Activated CD8-positive, alpha-beta memory T cell treated with anti-CD3 and anti-CD28 coated beads for 1 hour (primary cell): ENCODE data around the gene RTP2.

Experiments used
- DNase-seq, 2 donors: peaks; one replicate each; pipeline ENCODE4 v3.0.0-alpha.2; 2020; ENCODE audit warnings: low read depth in 1 of 2; ENCODE audit errors: extremely low read depth in 1 of 2

RTP2 gene, protein sequence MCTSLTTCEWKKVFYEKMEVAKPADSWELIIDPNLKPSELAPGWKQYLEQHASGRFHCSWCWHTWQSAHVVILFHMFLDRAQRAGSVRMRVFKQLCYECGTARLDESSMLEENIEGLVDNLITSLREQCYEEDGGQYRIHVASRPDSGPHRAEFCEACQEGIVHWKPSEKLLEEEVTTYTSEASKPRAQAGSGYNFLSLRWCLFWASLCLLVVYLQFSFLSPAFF

DNA sequence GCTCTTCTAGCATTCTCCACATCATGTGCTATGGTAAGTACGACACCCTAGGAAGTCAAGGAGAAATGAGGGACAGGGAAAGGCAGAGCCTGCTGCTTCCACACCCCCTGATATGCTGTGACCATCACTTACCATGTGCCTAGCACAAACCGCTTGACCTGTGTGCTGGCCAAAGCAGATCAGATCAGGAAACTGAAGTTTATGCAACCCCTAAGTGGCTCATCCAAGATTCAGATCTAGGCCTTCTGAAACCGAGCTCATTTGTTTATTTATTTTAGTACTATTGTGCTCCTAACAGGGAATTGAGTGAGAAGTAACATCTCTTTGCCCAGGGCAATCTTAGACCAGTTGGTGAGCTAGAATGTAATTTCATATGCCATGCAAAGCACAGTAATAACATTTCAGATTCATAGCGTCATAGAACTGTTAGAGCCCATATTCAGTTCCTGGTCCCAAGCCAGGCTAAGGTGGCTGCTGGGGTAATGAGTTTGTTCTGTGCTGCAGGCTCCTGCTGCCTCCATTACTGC, at the start of gene RTP2:
RTP2 (minus strand) TSS at position 51 of the 527 bp plus-strand sequence. CDS start 429 bp downstream, outside the sequence.
- DNase-seq: no peak

- no peak for DNase-seq
Observed at GRCh38 chr3:187750513-187751123, 48.3 kb upstream of the RTP2 start.

GRCh38 chr3:187750006-187750512, 47.7 kb upstream of the RTP2 start:
- no peak for DNase-seq

- DNase-seq: peak; percentile 63 to 82
Observed at GRCh38 chr3:187748050-187748481, 45.7 kb upstream of the RTP2 start.

DNA sequence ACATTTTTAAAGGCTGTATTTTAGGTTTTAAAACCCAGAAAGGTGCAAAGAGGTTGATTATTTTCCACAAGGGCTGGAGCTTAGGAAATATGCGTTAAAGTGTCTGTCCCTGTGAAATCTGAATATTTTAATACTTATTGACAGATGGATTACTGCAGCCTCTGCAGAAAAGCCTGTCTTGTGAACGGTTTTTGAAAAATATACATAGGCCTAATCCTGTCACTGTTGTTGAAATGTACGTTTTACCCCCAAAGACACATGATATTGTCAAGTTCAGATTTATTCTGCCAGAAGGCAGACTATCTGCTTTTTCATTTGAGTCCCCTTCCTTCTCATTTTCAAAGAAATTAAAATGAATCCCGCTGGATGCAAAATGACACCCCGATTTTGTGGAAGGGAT, 45.1 kb upstream of the RTP2 start:
- no peak for DNase-seq

GRCh38 chr3:187746442-187747281, 44.3 kb upstream of the RTP2 start:
- DNase-seq: no peak

DNA sequence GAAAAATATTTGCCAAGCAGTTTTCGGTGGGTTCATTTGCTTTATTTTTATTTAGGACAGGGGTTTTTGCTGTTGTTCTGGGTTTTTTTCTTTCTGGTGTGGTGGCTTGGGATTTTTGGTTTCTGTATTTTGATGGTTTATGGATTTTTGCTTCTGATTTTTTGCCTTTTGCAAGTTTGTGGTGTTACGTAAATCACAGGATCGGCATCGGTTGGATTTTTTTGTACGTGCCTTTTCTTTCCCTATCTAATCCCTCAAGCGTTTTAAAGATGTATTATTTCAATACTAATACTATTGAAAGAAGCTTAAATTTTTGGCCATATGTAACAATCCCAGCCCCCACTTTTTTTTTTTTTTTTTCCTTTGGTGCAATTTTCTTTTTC, 43.7 kb upstream of the RTP2 start:
- DNase-seq: no peak

DNA sequence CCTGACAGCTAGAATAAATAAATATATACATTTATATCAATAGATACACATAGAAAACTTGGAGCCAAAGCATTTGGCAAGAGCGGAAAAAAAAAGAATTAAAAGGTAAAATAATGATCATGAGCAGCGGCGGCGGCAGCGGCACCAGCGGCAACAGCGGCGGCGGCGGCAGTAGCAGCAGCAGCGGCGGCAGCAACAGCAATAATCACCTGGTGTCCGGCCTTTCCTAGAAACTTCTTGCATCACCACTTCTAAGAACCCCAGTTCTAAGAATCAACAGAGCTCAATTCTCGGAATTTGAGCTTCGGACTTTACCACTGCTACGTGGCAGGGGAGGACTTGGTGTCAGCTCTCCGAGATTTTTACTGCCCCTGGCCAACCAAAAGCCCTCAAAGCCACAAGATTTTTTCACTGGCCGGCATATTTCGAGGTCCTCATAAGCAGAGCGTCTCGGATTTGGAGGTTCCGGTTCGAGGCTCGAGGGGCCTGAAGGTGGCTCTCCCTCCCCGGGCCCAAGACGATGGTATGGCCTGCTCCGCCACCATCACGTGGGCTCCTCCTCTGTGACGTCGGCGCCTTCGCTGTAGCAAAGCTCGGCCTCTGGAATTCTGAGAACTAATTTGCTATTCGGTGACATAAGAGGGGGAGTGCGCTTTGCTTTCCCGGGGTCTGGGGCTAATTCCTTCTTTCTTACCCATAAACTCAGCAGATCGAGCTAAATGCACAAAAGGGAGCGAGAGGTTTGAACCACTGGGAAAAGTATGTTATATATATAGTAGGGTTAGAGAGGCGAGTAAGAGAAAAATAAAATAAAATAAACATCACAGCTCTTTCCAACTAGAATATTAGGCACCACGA, 43.1 kb upstream of the RTP2 start, which contains the start of gene BCL6:
BCL6 (minus strand) TSS at position 268 of the 858 bp plus-strand sequence. CDS start 11,775 bp downstream, outside the sequence.
- peak; percentile 64 to 79 for DNase-seq

DNA sequence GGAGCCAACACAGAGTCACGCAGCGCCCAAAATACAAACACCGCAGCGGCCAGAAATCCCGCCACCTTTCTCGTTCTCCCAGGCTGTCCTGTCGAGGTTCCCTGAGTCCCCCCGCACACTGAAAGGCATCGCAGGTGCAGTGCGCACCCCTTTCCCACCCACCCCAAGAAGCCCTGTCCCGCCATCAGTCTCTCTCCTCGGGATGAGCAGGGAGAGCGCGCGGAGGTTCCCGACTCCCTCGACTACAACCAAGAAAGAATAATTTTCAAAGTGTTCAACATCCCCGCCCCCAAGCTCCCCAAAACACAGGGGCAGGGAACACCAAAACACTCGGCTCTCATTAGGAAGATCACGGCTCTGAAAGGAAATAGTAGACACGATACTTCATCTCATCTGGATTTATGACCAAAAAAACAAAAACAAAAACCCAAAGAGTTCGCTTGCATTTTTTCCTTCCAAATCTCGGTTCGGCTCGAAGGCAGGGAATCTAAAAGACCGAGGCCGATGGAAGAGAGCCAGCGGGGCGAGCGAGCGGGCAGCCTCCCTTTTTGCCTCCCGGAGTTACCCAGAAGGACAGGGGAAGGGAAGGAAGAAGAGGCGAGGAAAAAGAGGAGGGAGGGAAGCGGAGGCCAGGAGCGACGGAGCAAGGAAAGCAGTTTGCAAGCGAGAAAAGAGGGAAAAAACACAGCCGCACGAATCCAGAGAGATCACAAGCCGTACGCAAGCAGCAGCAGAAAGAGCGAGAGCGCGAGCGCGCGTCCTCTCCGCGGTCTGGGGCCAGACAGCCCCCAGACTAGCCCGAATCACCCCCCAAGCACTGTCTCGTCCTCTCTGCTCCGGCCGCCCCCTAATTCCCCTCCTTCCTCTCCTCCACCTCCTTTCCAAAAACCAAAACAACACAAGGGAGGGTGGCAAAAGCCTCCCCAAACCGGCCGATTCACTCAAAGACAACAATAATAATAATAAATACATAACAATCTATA, 42.1 kb upstream of the RTP2 start:
- DNase-seq: peak in 1 of 2 donors; percentile 33

- DNase-seq: peak in 1 of 2 donors; percentile 27
Observed at GRCh38 chr3:187743195-187744141, 41.1 kb upstream of the RTP2 start.

DNA sequence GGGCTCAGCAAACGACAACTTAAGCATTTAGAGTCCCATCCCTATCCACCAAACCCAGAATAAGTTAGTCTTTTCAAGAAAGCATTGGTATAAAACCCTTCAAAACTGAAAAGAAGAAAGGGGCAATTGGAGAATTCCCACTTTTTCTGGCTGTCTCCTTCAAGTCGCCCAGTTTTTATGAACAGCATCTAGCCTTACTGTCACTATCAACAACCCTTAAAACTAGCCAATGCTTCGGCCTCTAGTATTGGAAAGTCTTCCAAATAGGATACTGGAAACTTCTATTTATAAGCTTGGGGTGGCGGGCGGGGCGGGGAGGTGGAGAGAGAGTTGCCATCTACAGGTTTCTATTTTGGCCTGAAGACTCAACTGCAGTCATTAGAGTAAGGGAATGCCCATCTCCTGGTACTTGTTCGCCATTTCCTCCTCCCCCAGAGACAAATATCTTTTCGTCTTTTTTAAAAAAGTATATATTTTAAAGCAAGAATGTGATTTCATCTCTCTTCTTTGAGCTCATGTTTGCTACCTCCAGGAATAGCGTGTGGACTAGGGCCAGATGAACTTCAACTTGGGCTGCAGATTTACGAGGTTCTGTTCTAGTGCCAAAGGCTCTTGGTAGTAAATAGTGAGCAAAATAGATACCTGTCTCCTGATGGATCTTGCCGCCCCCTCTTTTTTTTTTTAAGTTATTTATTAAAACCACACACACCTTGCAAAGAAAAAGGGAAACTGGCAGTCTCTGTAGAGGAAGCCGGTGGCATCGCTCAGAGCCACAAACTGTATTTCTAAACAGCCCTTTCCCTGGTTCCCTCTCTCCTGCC, 40.2 kb upstream of the RTP2 start:
- DNase-seq: no peak

DNA sequence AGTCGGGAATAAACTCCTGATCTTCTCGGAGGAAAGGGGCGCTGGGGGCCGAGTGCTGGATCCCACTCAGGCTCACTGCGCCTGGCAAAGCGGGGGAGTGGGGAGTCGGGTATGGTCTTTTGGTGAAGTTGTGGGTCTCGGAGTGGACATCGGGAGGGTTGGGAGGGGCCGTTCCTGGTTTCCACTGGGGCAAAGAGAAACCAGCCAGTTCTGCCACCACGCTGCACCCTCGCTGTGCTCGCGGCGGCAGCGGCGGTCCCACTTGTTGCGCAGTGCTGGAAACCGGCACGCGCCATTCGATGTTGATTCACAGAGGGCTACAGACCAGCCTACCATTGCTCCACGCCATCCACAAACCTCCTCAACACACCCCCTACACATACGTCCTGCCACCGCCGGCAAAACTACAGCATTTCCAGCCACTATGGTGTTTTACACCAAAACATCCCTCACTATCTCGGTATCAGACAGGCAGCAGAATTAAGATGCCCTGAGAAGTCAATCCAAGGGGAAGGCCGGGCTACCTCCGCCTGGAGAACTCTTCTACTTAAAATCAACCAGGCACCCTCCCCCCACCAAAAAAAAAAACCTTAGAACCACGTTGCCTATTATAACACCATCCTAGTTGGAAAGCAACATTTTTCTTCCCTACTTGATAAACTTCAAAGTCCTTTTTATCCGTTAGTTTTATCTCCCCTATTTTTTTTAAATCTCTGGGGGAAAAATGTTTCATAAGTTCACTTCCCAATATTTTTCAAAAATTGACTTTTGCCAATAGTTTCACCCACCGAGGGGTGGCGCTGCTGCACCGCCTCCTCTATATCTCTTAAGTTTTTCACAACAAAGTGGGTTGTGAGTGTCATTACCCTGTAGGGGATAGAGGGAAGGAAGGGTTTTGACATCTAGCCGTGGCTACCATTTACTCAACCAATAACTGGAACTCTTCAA, 39.3 kb upstream of the RTP2 start:
- peak in 1 of 2 donors; percentile 61 for DNase-seq

DNA sequence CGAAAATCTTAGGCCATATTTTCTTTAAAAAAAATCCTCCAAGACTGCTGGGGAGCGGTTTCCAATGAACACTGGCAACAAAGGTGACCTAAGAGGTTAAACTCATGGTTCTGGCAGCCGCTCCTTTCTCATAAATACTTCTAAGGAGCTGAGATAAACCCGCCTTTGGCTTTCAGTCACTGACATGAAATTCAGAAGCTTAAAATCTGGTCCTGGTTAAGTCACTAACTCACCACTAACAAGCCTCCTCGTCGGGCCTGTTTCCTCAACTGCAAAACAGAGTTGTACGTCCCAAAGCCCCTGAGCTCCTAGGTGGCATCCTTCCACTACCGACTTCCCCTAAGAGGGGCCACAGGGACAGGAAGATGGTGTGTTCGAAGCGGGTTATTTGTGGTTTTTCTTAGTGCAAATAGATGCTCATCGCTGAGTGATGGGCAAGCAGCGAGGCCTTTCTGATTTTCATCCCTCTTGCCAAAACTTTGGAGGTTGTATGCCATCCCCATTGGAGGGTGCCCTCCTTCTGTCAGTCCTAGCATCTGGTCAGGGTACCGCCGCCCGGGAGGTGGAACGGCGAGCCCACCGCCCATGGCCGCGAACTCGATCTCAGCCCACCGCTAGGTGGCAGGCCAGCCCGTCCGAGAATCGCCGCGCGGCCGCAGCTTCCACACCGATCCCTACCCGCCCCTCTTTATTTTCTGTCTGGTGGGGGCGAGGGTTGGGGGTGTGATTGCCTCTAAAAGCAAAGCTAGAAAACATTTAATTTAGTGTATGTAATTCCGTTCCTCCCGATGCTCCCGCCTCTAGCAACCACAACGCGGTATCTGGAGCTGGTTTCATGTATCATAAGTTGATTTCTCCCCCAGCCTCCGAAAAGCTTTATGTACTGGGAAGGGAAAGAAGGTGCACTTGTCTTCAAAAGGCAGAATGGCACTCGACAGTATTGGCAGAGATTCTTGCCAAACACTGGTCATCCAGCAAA, 38.4 kb upstream of the RTP2 start:
- DNase-seq: peak in 1 of 2 donors; percentile 56

- peak in 1 of 2 donors; percentile 68 for DNase-seq
Observed at GRCh38 chr3:187739561-187740332, 37.4 kb upstream of the RTP2 start.
